ENCODE measurements around the gene DDX4.

The DDX4 gene

DNA sequence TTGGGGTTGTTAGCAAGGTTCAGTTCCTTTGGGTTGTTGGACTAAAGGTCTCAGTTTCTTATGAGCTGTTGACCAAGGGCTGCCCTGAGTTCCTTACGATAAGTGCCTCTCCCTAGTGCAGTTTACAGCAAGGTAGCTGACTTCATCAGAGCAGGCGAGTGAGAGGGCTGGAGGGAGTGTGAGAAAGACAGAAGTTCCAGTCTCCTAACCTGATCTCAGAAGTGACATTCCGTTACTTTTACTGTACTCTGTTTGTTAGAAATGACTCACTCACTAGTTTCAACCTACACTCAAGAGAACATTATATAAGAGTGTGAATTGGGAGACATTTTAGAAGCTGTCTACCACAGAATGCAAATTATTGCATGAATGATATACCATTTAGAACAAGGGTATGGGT, 92.1 kb downstream of the DDX4 start:
- DNase-seq, result no peak

DNA sequence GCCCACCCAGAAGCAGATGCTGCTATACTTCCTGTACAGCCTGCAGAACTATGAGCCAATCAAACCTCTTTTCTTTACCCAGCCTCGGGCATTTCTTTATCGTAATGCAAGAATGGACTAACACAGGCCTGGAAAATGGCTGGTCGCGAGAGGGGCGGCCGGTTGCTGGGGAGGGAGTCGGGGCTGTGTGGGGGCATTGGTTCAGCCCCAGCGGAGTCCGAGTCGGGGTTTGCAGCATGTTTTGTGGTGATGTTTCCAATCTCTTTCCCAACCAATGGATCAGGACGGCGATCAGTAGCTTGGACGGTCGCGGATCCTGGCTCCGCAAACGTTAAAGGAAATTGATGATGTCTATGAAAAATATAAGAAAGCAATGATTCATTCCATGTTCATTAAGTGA, 94.6 kb downstream of the DDX4 start:
- no peak for DNase-seq

DNA sequence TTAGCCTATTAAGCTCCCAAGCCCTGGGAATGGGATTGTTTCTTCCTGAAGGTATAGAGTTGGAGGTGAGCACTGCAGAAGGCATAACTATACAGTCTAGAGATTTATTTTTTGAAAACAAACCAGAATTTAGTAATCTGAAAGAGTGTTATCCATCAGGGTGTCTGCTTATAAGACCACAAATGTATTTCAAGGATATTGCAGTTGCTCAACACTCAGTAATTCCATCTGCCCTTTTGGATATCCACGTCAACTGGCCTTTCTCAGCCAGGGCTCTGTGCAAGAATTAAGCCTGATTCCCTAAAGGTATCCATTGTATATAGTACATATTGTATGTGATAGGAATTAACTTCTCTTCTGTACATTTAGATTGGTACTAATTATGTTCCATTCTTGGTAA, 98.3 kb downstream of the DDX4 start:
- no peak for DNase-seq

DNA sequence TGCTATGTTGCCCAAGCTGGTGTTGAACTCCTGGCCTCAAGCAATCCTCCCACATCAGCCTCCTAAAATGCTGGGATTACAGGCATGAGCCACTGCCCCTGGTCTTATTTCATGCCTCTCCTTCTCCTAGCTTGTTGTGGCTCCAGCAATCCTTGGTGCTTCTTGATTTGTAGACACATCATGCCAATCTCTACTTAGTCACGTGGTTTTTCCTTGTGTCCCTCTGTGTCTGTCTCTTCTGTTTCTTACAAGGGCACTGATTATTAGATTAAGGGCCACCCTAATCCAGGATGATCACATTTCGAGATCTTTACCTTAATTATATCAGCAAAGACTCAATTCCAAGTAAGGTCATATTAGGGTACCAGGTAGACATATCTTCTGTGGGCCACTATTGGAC, 104.1 kb downstream of the DDX4 start:
- no peak for DNase-seq

DNA sequence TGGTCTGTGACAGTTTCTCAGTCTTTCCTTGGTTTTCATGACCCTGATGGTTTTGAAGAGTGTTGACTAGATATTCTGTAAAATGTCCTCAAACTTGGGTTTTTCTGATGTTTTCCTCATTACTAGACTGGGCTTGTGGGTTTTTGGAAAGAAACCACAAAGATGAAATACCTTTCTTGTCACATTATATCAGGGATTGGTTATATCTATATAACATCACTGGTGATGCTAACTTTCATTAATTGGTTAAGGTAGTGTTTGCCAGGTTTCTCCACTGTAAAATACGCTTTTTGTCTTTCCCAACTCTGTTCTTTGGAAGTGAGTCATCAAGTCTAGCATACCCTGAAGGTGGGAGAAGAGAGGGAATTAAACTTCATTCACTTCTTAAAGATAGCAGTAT, 110.0 kb downstream of the DDX4 start:
- DNase-seq, result no peak

DNA sequence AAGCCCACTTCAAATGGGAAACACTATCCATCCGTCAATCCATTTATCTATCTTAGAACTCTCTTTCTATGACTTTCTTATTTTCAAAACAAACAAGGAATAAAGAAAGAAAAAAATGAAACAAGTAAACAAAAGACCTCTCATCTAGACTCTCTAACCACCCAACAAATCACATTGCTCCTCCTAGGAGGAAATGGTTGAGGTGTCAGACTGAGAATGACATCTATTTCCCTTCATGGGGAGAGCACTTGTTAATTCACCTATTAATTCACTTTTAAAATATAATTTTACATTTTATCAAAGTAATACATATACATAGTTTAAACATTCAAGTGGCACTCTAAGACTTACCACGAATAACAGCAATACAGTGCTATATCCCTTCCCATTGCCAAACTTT, 110.9 kb downstream of the DDX4 start:
- DNase-seq, result no peak

DNA sequence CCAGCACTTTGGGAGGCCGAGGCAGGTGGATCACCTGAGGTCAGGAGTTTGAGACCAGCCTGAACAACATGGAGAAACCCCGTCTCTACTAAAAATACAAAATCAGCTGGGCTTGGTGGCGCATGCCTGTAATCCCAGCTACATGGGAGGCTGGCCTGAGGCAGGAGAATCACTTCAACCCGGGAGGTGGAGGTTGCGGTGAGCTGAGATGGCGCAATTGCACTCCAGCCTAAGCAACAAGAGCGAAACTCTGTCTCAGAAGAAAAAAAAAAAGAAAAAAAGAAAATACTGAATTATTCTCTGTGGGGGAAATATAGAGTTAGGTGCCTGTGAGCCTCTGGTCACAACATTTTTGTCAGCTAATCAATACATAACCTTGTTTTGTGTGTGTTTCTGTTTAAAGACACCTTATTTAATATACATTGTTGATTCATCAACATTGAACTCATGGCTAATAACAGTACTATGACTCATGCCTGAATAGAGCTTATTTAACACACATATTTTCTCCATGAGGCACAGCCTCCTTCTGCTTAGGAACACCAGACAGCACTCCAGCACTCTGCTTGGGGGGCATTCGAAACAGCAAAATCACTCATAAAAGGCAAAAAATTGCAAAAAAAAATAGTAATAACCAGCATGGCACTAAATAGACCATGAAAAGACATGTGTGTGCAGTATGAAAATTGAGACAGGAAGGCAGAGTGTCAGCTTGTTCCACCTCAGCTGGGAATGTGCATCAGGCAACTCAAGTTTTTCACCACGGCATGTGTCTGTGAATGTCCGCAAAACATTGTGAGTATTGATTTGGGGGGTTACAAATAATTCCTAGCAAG, 113.2 kb downstream of the DDX4 start, which contains the start of gene IL31RA:
TSS of gene IL31RA (plus strand) at position 519 of the 836 bp plus-strand sequence. CDS start at position 733, 214 bp downstream.
- DNase-seq, result no peak

DNA sequence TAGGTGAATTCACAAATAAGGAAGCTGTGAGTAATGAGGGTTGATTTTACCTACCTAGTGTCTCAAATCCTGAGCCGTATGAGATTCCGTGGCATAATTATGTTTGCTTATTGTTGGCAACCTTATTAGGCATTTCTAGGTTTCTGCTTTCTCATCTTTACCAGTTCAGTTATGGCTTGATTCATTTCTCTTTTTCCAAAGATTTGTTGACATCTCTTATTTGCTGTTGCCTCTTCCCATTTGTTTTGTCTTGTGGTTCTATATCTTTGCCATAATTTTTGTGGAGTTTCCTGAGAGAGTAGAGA, 113.8 kb downstream of the DDX4 start:
- no peak for DNase-seq

DNA sequence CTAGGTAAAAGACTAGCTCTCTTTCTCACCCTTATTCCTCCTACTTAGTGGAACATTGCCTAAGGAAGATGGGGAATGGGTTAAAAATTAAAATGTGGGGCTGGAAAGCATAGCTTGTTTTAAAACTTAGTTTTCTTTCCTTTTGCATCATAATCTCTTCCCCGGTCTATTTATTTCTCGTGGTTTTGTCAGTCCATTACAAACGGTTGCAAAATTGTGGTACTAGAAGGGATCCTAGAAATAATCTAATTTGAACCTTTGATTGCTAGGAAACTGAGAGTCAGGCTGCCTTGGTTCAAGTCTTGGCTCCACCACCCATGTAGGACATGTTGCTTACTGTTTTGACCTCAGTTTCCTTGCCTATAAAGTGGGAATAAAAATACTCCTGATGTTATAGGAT, 114.6 kb downstream of the DDX4 start:
- DNase-seq, result no peak

DNA sequence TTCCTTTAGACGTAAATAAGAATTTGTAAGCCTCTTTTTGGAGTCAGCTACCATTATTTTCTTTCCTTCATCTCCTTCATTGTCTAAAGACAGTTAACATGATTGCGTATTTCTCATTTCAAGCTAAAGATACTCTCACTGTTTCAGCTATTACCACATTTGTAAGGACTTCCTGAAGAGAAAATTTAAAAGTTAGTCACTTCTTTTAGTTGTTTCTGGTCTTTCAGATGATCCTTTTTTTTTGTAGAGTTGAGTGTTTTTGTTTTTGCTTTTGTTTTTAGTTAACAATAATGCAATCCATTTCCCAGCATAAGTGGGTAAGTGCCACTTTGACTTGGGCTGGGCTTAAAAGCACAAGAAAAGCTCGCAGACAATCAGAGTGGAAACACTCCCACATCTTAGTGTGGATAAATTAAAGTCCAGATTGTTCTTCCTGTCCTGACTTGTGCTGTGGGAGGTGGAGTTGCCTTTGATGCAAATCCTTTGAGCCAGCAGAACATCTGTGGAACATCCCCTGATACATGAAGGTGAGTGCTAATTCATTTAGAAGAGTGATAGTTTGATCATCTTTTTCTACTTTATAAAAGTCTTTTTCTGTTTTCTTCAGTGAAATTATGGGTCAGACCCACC, 115.3 kb downstream of the DDX4 start:
- no peak for DNase-seq

DNA sequence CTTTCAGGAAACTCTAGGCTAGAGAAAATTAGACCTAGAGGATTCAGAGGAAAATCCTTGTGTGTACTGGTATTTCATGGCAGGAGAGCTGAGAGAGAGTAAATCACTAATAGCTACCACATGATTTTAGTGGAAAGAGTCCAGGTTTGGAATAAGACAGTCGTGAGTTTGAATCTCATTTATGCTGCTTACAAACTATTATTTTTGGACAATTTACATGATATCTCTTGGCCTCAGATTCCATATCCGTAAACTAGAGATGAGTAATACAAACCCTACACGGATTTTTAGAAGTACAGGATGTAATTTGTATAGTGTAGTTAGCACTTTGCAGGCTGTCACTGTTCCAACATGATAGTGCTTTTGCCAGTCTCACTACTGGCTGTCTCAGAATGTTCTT, 116.0 kb downstream of the DDX4 start:
- DNase-seq, result no peak

DNA sequence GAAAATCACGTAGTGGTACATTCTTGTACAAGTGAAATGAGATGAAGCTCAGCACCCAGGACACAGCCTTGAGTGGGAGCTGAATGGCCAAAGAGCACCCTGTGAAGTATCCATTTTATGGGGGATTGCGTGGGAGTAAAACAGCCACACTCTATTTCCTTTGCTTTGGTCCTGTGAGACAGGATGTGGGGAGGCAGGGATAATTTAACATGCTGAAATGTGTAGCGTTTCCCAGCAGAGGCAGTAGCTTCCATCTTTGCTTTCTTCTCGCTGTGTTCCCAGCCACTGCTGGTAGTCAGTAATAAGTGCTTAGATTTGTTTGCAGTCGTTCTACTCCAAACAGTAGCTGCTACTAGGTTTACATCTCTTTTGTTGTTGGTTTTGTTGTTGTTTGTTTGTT, 117.6 kb downstream of the DDX4 start:
- no peak for DNase-seq

DNA sequence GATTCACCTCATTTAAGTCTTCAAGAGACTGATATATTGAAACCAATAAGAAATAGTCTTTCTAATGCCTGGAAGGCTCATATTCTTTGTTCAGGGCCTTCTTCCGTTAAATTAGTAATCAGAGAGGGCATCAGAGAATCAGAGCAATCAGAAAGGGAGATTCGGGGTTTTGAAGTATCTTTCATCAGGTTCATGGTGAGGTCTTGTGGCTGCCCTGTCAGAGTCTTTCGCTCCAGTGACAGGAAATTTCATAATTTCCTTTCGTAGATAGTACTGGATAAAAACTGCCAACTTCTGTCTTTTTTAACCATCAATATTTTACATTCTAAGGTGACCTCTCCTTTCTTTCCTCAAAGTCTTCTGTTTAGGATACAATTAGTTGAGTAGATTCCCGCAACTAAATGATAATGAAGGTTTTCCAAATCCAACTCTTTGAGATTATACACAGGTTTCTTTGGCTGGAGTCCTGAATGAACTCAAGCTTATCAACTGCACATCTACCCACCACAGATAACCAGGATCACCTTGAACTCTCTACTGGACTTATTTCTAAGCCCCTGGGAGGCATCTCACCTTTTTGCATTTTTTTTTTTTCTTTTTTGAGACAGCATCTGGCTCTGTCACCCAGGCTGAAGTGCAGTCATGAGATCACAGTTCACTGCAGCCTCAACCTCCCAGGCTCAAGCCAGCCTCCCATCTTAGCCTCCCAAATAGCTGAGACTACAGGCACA, 118.8 kb downstream of the DDX4 start:
- DNase-seq, result no peak

DNA sequence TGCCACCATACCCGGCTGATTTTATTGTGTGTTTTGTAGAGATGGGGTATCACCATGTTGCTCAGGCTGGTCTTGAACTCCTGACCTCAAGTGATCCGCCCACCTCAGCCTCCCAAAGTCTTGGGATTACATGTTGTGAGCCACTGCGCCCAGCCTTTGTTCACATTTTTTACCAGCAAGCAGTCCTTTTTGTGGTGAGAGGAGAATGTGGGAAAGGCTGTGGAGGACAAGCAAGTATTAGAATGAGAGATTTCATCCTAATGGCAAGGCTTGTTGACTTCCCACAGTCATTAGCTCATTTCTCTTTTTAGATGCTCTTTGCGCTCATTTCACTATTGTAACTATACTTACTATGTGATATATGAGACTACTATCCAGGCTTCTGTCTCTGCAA, 119.4 kb downstream of the DDX4 start:
- DNase-seq, result no peak

DNA sequence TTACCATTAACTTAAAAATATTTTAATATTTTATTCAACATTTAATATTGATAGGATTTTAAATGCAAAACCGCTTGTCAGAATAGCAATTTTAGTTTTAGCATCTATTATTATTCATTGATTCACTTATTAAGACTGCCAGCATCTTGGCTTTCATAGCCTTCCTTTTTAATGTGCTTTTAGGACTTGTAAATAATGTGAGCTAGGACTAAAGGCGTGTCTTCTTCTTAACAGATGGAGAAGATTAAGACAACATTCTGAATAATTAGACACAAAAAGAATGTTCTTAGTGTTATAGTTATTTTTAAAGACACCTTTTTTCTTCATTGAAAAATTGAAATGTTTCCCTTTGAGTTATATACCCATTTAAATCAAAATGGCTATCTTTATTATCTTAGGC, 120.2 kb downstream of the DDX4 start:
- no peak for DNase-seq

DNA sequence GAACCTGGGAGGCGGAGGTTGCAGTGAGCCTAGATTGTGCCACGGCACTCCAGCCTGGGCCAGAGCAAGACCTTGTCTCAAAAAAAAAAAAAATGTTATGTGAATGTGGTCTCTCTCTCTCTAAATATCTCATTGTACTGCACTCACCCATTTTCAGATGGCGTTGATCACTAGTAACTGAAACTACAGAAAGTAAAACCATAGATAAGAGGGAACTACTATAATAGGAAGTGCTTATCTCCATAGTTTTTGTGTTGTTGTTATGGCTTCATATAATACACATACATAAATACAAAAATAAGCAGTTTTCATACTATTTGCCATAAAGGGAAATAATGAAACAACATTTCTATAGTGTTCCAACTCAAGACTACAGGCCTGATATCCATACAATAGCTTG, 122.4 kb downstream of the DDX4 start:
- DNase-seq, result no peak

DNA sequence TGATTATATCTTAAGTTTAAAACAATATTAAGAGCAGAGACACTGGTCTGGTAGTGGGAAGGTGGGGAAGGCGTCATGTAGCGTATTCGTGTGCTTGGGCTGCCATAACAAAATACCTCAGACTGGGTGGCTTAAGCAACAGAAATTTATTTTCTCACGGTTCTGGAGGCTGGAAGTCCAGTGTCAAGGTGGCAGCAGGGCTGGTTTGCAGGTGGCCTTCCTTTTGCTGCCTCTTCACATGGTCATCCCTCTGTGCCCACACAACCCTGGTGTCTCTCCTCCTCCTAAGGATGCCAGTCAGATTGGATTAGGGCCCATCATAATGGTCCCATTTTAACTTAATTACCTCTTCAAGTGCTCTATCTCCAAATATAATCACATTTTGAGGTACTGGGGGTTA, 122.8 kb downstream of the DDX4 start:
- DNase-seq, result no peak

DNA sequence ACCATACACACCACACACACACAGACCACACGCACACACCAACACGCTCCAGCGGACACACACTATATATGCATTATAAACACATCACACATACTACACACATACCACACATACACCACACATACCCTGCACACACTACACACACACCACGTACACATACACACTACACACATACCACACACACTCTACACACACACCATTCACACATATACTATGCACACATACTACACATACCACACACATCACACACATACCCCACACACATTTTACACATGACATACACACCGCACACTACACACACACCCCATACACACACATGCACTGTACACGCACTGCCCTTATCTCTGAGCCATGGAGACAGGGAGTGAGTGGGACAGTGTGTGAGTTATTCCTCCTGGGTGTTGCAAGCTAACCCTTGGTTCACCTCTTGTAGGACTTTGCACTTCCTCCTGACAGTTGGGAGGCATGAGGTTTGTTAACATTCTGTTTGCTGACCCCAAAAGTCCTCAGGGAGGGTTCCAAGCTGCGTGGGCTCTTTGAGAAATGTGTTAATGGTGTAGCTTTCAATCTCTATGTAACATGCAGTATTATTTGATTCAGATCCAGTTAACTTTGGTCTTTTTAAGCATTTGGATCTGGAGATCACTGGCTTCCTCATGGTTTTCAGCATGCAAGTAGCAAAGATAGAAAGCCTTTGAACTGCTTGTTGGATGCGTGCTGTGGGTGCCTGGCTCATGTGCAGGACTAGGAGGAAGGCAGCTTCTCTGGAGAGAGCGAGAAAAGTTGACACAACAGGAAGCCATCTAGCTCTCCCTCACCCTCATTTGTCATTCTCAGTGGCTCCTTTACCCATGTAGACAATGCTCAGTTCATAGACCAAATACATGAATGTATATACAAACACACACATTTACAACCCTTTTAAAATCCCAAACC, 127.0 kb downstream of the DDX4 start:
- no peak for DNase-seq

DNA sequence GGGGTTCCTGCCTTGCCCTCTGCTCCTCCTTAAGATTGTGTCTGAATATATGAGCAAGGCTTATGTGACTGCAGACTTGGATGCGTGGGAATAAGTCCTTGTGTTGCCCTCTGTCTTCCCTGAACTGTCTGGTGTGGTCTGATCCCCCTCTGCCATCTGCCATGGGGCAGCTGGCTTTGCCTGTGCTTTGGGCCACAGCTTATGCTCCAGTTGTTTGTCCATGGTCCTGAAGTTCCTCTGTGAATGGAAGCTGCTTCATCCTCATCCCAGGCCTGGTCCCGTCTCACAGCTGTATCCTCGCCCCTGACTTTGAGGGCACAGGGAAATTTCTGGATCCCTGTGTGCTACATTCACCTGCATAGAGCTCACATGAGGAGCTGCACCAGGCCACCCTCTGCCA, 128.0 kb downstream of the DDX4 start:
- DNase-seq, result no peak

DNA sequence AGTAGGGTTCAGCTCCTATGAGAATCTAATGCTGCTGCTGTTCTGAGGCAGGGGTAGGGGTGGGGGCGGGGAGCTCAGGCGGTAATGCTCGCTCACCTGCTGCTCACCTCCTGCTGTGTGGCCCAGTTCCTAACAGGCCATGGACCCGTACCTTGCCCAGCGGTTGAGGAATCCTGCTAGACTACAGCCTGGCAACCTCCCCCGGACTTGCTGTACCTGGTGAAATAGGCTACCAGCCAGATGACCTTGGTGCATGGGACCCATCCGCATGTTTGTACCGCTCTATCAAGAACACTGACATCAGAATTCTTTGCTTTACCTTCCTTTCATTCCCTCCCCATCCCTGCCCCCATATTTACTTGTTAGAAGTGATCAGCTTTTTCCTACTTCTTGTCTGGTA, 128.6 kb downstream of the DDX4 start:
- no peak for DNase-seq

Measured in NCI-H446 treated with DMSO at 0.1 percent for 48 hours (cell line).